Loucy (cell line): Measurements from ENCODE around the gene SCRN1.

ENCODE experiments used
- H2AFZ ChIP-seq: fragments of 200-600 bp; sonication (generic); 2 replicates; pipeline ENCODE4 v1.6.0; 2016; ENCODE audit warnings: antibody characterized with exemption, mild to moderate bottlenecking, low read length, moderate library complexity
- H3F3A ChIP-seq: fragments of 200-600 bp; 2 replicates; pipeline ENCODE4 v1.6.0; 2016; ENCODE audit warnings: antibody characterized with exemption, low read depth, mild to moderate bottlenecking
- H3K27me3 ChIP-seq: fragments of 200-600 bp; sonication (generic); 2 replicates; pipeline ENCODE4 v1.6.1; 2014; ENCODE audit warnings: low read length, mild to moderate bottlenecking; ENCODE audit not compliant: insufficient read depth, poor library complexity, severe bottlenecking
- H3K36me3 ChIP-seq: fragments of 200-600 bp; sonication (generic); 2 replicates; pipeline ENCODE4 v1.6.1; 2016; ENCODE audit warnings: low read length; ENCODE audit not compliant: insufficient read depth
- H3K4me1 ChIP-seq: fragments of 200-600 bp; sonication (generic); 2 replicates; pipeline ENCODE4 v1.5.1; 2014; ENCODE audit warnings: low read length, mild to moderate bottlenecking; ENCODE audit not compliant: insufficient read depth, poor library complexity, severe bottlenecking
- H3K4me2 ChIP-seq: fragments of 200-600 bp; sonication (generic); 2 replicates; pipeline ENCODE4 v1.6.0; 2014; ENCODE audit warnings: antibody characterized with exemption, low read length, low read depth, mild to moderate bottlenecking; ENCODE audit not compliant: poor library complexity, severe bottlenecking
- H3K4me3 ChIP-seq: fragments of 200-600 bp; sonication (generic); 2 replicates; pipeline ENCODE4 v1.5.1; 2014; ENCODE audit warnings: low read length, mild to moderate bottlenecking, mixed read lengths; ENCODE audit not compliant: poor library complexity, severe bottlenecking
- H3K79me2 ChIP-seq: fragments of 200-600 bp; sonication (generic); 2 replicates; pipeline ENCODE4 v1.6.1; 2014; ENCODE audit warnings: low read length; ENCODE audit not compliant: insufficient read depth
- H3K9ac ChIP-seq: fragments of 200-600 bp; sonication (generic); 2 replicates; pipeline ENCODE4 v1.6.0; 2014; ENCODE audit warnings: mild to moderate bottlenecking, low read depth, low read length, moderate library complexity; ENCODE audit not compliant: poor library complexity, severe bottlenecking
- H3K9me2 ChIP-seq: fragments of 200-600 bp; sonication (generic); replicated peaks from 2 replicates; pipeline ENCODE4 v1.6.1; 2016; ENCODE audit warnings: low read depth, low read length, mixed read lengths
- H3K9me3 ChIP-seq: fragments of 200-600 bp; sonication (generic); 2 replicates; pipeline ENCODE4 v1.6.1; 2014; ENCODE audit warnings: mild to moderate bottlenecking, antibody characterized with exemption, low read length, low read depth; ENCODE audit not compliant: insufficient read depth
- H4K20me1 ChIP-seq: fragments of 200-600 bp; sonication (generic); 2 replicates; pipeline ENCODE4 v1.6.0; 2014; ENCODE audit warnings: antibody characterized with exemption, low read length, mild to moderate bottlenecking; ENCODE audit not compliant: insufficient read depth, poor library complexity, severe bottlenecking
- CTCF ChIP-seq: fragments of 200-600 bp; sonication (generic); conservative IDR thresholded peaks from 2 replicates; pipeline ENCODE4 v1.5.1; 2014; ENCODE audit warnings: mild to moderate bottlenecking, antibody characterized with exemption, low read length
- EZH2phosphoT487 ChIP-seq: fragments of 200-600 bp; IDR thresholded peaks from 2 replicates; pipeline ENCODE4 v1.6.1; 2018; ENCODE audit warnings: antibody characterized with exemption, mild to moderate bottlenecking, moderate library complexity, borderline replicate concordance

The SCRN1 gene

DNA sequence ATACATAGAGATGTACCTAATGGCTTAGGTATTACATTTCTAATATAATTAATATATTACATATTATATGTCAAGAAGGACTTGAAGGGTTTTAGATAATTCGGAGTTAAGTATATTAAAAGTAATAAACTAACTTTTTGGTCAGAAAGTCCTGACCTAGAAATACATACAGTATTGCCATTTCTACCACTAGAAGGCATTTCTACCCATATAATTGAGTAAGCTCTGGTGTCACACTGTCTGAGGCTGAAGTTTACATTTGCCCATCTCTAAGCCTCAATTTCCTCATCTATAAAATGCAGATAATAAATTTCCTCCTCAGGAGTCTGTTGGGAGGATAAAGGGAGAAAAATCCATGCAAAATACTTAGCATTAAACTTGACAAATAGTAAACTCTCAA is 29.8 kb upstream of the SCRN1 start:
- H3K79me2 ChIP-seq, result peaks cover 15% of the 10 kb centered on the region; the same call in 1 of the 2 replicates
- peaks cover 30% of the 10 kb centered on the region for H3K4me1 ChIP-seq
- H2AFZ ChIP-seq, result no peak overlapping the region
- H3K36me3 ChIP-seq, result peaks cover 8% of the 10 kb centered on the region; the same call in 1 of the 2 replicates
- no peak overlapping the region for H3K9ac ChIP-seq
- H3K9me3 ChIP-seq, result no peaks in the 10 kb centered on the region
- no peak overlapping the region for H3K4me2 ChIP-seq
- no peak overlapping the region for H3K4me3 ChIP-seq
- H3K9me2 ChIP-seq, result no peaks in the 10 kb centered on the region
- TF ChIP-seq EZH2phosphoT487 (no peak), CTCF (peak; percentile 41)
- H3F3A ChIP-seq, result no peaks in the 10 kb centered on the region
- H4K20me1 ChIP-seq, result no peaks in the 10 kb centered on the region
- no peaks in the 10 kb centered on the region for H3K27me3 ChIP-seq

DNA sequence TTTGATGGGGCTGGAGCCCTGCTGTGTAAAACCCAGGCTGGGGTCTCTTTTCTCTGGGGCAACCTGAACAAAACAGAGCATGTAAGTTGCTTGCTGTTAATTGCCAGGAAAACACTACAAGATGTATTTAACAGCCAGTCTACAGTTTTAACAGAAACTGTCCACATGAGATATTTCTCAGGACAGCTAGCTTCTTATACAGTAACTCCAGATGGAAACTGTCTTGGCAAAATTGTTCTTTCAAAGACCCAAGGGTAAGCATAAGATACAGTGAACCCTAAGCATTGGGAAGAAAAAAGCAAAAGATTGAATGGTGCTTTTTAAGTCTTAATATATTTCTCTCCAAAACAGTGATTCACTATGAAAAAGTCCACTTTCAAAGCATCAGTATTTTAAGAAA is 28.9 kb upstream of the SCRN1 start:
- Histone ChIP-seq H3K79me2 (peaks cover 11% of the 10 kb centered on the region; the same call in 1 of the 2 replicates), H3K9ac (no peak overlapping the region), H2AFZ (no peak overlapping the region), H3K9me3 (no peaks in the 10 kb centered on the region), H3K9me2 (no peaks in the 10 kb centered on the region), H3F3A (no peaks in the 10 kb centered on the region), H3K36me3 (peaks cover 10% of the 10 kb centered on the region; the same call in 1 of the 2 replicates), H3K4me1 (peaks cover 21% of the 10 kb centered on the region), H3K4me3 (no peak overlapping the region), H3K27me3 (no peaks in the 10 kb centered on the region), H3K4me2 (no peak overlapping the region), H4K20me1 (no peaks in the 10 kb centered on the region)
- TF ChIP-seq CTCF, result no peak
- TF ChIP-seq EZH2phosphoT487, result no peak

- H3K9ac ChIP-seq, result no peak overlapping the region
These were observed 23.2 kb upstream of the SCRN1 start for GRCh38 chr7:30012757-30013156.

More at GRCh38 chr7:30012757-30013156, 23.2 kb upstream of the SCRN1 start:
- Histone ChIP-seq H3K4me3 (no peak overlapping the region), H3F3A (no peaks in the 10 kb centered on the region), H4K20me1 (no peaks in the 10 kb centered on the region), H2AFZ (no peak overlapping the region), H3K4me1 (no peaks in the 10 kb centered on the region), H3K27me3 (no peaks in the 10 kb centered on the region), H3K36me3 (0 out of 2 replicates have a peak, but pooled peaks cover 5% of the 10 kb centered on the region), H3K79me2 (no peaks in the 10 kb centered on the region), H3K9me2 (no peaks in the 10 kb centered on the region), H3K9me3 (no peaks in the 10 kb centered on the region), H3K4me2 (no peak overlapping the region)
- no peak for TF ChIP-seq EZH2phosphoT487
- TF ChIP-seq CTCF, result no peak
